ENCODE results near the gene C9orf85. TPM values are rescaled to one million over a fixed set of nuclear protein-coding genes. Genes with fewer than 3 reads are reported as not detected.

Gene C9orf85
- total RNA-seq, 1 experiment from 2014 or later, result 14.4 TPM

GRCh38 chr9:71928376-71928775, 16.9 kb downstream of the C9orf85 start:
- TF ChIP-seq CTCF (conservative IDR thresholded peaks at IDR 0.05), result no peak
- H3K79me2 ChIP-seq (ENCODE audit: insufficient read depth, low read length), result no peaks in the 10 kb centered on the region; the same call in 1 of the 2 replicates
- Mint-ChIP-seq H3K4me1 (peaks cover 40 to 51% of the 10 kb centered on the region in 2 experiments), H3K27ac (no peak overlapping the region; a peak in 1 of 7 replicates), H3K36me3 (ENCODE audit: insufficient read depth in 1 of 3, low read depth in 3 of 3) (peaks cover 3 to 10% (median 9%) of the 10 kb centered on the region in 3 experiments), H3K9me3 (no peaks in the 10 kb centered on the region; a peak in 1 of 5 replicates), H3K27me3 (ENCODE audit: low read depth) (no peaks in the 10 kb centered on the region), H3K4me3 (no peak overlapping the region)
- H4K91ac ChIP-seq (ENCODE audit: insufficient read length, low read depth, low read length), result no peak overlapping the region
- H4K20me1 ChIP-seq (ENCODE audit: control insufficient read depth, insufficient read depth, insufficient read length), result no peaks in the 10 kb centered on the region
- H2BK15ac ChIP-seq (ENCODE audit: low read depth, low read length), result no peak overlapping the region
- no peaks in the 10 kb centered on the region for H3K27me3 ChIP-seq (ENCODE audit: insufficient read depth, low read length)
- DNase-seq, result no peak
- peaks cover 2% of the 10 kb centered on the region; the same call in 1 of the 2 replicates for H3K4me1 ChIP-seq (ENCODE audit: insufficient read depth, low read length)
- H2AK5ac ChIP-seq (ENCODE audit: insufficient read length, low read length), result no peak overlapping the region
- no peak overlapping the region for H4K5ac ChIP-seq (ENCODE audit: insufficient read length, low read depth, low read length)
- no peak overlapping the region for H3K56ac ChIP-seq (ENCODE audit: insufficient read length, low read depth, low read length)
- no peak overlapping the region for H3K27ac ChIP-seq (ENCODE audit: insufficient read length, low read depth, low read length)
- H3T11ph ChIP-seq (ENCODE audit: low read length), result no peak overlapping the region
- H2AFZ ChIP-seq (ENCODE audit: low read length), result no peak overlapping the region
- no peak overlapping the region for H2BK20ac ChIP-seq (ENCODE audit: low read depth, low read length, poor library complexity, severe bottlenecking)
- no peak overlapping the region for H3K23ac ChIP-seq (ENCODE audit: insufficient read length, low read depth, low read length)
- H2BK5ac ChIP-seq (ENCODE audit: insufficient read length, low read length), result no peak overlapping the region
- H3K9ac ChIP-seq (ENCODE audit: extremely low read depth, insufficient read length, low read length), result no peak overlapping the region
- H3K79me1 ChIP-seq (ENCODE audit: insufficient read depth, low read depth, low read length, poor library complexity, severe bottlenecking), result peaks cover 4% of the 10 kb centered on the region
- H4K8ac ChIP-seq (replicated peaks; ENCODE audit: insufficient read length, low read depth, low read length), result no peak overlapping the region
- H3K9me3 ChIP-seq (ENCODE audit: control insufficient read depth, low read depth, low read length), result no peaks in the 10 kb centered on the region
- H2BK120ac ChIP-seq (ENCODE audit: low read depth, low read length, poor library complexity, severe bottlenecking), result no peak overlapping the region
- no peaks in the 10 kb centered on the region for H3K23me2 ChIP-seq (ENCODE audit: insufficient read length, low read depth, low read length, poor library complexity, severe bottlenecking)
- no peak overlapping the region for H3K4ac ChIP-seq (ENCODE audit: low read depth, low read length)
- no peak overlapping the region for H3K14ac ChIP-seq (ENCODE audit: insufficient read depth, low read length)
- no peak overlapping the region for H3K18ac ChIP-seq (ENCODE audit: insufficient read length, low read depth, low read length)
- H3K4me2 ChIP-seq (ENCODE audit: insufficient read depth, insufficient read length, low read length), result no peak overlapping the region
- WGBS (ENCODE audit: extremely low coverage, insufficient read length, low lambda C conversion rate), result no CpG with 5 or more reads among the region's 1 CpG
- H2BK12ac ChIP-seq (ENCODE audit: insufficient read length, low read depth, low read length), result no peak overlapping the region

All from H9 (cell line).